ENCODE results near the gene RAPGEF6.
"Not testable (repeated sequence)": the region's sequence is repeated elsewhere in the genome, so short reads cannot be mapped to it uniquely, and the experiment has no call there.

RAPGEF6 gene

DNA sequence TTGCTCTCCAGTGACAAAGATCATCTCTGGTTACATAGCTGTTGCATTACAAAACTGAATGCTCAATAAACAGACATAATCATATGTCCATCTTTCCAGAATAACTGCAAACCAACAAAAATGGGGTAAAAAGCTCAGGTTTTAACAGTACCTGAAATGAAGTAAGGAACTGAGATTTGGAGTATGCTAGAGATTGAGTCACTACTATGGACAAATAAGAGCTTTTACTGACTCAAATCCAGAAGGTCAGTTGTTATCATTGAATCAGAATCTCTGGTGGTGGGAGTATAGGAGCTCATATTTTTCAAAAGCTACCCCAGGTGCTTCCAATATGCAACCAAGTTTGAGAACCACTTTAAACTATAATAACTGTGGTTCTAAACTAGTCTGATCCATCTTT lies 4.1 kb upstream of the RAPGEF6 start:
- no peak for DNase-seq

DNA sequence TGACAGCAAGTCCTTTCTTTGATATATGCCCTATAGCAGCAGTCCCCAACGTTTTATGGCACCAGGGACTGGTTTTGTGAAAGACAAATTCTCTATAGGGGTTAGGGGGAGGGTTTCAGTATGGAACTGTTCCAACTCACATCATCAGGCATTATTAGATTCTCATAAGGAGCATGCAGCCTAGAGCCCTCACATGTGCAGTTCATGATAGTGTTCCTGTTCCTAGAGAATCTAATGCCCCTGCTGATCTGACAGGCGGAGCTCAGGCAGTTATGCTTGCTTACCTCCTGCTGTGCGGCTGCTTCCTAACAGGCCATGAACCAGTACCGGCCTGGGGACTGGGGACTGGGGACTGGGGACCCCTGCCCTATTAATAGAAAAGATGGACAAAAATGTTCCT lies 2.7 kb upstream of the RAPGEF6 start:
- DNase-seq: no peak

DNA sequence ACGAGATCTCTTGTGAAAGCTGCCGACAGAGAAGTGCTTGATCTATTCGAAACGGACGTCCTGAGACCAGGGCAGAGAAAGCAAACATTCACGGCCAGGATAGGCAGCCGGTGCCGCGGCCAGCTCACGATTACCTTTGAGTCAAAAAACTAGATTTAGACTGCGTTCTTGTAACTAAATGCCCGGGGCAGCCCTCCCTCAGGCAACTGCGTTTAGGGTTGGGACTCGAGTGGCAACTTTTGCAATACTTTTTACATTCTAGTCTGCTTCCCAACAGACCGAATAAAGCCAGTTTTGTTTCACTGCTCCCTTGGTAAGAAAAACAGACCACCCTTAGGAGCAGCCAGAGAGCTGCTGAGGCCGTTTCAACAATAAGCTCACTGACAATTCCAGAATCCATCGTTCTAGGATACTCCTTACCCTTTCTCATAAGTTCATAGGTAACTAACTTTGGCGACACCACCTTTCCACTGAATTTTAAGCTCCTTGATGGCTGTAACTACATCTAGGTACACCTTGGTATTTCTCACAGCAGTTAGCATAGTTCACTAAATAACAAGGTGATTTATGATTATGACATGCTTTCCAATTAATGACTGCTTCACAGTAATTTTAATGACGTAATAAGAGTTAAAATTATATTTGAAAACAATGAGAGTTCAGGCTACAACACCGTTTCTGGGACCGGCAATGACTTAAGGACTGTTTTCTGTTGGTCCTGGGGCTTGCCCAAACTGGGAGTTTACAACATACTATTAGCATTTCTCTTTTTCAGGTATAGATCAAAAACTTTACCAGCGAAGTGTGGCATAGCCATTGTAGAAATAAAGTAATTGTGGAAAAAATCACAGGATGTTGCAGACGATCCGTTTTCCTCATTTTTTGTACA lies 899 bp upstream of the RAPGEF6 start:
- no peak for DNase-seq

DNA sequence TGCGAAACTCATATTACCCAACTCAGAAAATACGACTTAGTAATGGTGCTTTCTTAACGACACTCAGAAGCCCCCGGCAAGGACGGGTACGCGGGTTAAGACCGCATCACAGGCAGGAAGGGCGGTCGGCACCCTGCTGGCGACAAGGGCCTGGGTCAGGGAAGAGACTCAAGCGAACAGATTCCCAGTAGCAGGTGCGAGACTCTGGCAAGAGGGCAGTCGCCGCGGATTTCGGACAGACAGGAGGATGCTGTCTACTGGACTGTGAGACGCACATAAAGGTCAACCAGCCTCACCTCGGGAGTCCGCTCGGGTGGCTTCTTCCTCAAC lies 398 bp downstream of the RAPGEF6 start:
- peak; percentile 61 for DNase-seq

DNA sequence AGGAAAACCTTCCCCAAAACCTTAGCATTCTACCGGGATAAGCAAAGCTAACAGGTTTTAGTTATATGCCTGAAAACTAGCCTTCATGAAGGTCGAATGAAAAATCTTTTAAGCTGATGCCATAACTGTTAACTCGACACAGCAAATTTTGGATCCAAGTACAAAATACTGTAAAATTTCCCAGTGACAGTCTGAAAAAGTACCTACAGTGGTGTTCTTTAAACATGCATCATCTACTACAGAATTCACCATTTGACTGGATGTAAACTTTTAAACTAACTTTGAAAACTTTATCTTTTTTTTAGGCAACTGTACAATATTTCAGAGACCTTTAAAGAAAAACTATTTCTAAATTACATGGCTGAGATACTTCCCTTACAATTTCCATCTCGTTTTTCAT lies 791 bp downstream of the RAPGEF6 start:
- no peak for DNase-seq

DNA sequence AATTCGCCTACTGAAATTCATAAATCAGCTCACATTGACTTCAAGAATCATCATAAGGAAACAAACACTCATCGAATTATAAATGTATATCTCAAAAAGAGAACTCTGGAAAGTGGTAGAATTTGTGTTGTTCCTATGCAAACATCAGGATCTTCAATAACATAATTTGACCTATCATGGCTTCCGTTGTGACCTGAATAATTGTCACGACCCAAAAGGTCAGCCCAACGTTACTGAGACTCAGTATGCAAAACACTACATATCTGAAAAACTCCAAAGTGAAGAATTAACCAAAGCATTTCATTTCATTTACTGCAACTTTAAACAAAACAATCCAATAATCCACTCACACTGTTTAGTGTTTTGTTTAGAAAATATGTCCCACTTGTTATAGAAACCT lies 1.2 kb downstream of the RAPGEF6 start:
- no peak for DNase-seq

DNA sequence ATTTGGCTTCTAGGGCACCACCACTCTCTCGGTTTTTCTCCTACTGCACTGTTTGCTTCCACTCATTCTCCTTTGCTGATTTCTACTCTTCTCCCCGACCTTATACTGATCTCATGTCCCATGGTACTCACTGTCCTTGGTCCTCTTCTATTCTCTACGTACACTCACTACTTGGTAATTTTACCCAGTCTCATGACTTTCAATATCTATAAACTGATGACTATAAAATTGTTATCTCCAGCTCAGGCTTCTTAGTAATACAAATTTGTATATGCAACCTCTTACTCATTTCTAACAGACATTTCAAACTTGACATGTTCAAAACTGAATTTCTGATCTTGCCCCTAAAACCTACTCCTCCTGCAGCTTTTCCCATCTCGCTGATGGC lies 4.1 kb downstream of the RAPGEF6 start:
- DNase-seq: no peak

DNA sequence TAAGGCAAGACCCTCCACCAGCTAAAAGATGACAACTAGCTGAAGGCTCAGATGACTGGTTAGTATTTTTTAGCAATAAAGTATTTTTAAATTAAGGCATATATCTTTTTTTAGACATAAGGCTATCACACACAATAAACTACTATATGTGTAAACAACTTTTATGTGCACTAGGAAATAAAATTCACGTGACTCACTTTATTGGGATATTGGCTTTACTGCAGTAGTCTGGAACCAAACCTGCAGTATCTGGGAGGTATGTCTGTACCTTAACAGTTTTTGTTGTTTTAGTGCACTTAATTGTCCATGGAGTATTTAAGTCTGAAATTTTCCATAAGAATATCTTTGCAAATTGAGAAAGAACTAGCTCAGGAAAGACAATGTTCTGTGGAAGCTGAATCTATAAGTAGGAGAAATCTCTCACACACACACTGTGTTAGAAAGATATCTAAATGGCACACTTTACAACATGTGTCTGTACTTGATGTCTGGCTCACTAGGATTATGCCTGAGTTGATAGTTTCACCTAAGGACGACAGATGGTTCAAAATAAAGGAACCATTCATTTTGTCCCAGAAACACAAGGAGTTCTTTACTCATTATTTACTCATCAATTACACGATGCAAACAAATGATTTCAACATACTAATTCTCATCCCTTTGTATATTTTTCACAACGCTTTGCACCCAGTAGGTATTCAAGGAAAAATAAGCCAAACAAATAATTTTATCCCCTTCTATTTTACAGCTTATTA lies 4.6 kb downstream of the RAPGEF6 start:
- DNase-seq: no peak

DNA sequence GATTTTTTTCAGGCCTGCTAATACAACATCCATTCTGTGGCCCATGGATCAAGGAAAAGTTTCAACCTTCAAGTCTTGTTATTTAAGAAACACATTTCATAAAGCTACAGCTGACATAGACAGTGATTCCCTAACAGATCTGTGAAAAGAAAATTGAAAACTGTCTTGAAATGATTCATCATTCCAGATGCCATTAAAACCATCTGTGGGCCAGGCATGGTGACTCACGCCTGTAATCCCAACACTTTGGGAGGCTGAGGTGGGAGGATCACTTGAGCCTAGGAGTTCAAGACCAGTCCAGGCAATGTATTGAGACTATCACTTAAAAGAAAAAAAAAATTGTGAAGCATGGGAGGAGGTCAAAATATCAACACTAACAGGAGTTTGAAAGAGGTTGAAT lies 6.0 kb downstream of the RAPGEF6 start:
- DNase-seq: no peak

DNA sequence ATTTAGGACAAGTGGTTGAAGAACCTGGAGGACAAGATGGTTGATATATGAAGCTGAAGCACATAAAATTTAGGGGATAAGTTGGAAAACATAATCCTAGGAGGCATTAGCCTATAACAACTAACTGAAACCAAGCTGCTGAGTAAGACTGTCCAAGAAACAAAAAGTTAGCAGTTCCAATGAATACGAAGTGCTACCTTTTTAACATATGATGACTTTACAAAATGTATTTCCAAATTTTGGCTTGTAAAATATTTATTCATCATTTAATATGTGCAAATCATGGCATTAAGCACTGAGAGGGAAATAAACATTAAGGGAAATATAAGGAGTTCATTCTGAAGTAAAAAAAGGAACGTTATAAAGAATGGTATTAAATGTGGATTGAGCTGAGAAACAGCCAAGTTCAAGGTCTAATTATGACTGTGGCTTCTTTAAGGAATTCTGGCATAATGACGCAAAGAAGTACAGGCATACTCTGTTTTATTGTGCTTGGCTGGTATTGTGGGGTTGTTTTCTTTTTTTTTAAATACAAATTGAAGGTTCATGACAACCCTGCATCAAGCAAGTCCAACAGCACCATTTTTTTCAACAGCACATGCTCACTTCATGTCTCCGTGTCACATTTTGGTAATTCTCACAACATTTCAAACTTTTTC lies 7.7 kb downstream of the RAPGEF6 start:
- no peak for DNase-seq

DNA sequence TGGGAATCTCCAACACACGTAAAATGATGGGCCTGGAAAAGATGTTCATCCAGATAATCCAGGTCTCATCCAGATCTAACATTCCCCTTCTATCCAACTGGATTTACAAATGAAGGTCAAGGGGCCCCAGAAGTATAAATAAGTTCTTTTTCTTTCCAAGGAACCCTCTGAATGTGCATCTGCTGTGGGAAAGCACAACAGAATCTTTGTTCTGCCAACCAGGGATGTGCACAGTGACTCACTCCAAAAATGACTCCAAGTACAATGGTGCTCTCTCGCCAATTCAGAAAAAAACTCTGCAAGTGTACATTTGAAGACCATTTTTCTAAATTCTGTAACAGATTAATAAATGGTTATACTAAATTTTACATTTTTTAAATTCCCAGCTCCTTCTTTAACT lies 12.4 kb downstream of the RAPGEF6 start:
- no peak for DNase-seq

DNA sequence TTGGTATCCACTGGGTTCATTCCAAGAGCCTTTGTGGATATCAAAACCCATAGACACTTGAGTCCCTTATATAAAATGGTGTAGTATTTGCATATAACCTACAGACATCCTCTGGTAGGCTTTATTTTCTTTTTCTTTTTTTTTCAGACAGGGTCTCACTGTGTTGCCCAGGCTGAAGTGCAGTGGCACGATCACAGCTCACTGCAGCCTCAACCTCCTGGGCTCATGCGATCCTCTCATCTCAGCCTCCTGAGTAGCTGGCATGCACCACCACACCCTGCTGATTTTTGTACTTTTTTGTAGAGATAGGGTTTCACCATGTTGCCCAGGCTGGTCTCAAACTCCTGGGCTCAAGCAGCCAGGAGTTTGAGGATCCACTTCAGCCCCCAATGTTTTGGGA lies 13.9 kb downstream of the RAPGEF6 start:
- not testable (repeated sequence) for DNase-seq

DNA sequence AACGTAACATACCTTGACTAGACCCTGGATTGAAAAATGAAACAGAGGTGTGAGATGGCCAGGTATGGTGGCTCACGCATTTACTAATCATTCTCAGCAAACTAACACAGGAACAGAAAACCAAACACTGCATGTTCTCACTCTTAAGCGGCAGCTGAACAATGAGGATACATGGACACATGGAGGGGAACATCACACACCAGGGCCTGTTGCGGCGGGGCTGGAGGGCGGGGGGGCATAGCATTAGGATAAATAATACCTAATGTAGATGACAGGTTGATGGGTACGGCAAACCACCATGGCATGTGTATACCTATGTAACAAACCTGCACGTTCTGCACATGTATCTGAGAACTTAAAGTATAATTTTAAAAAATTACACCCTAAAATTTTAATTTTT lies 15.9 kb downstream of the RAPGEF6 start:
- no peak for DNase-seq

DNA sequence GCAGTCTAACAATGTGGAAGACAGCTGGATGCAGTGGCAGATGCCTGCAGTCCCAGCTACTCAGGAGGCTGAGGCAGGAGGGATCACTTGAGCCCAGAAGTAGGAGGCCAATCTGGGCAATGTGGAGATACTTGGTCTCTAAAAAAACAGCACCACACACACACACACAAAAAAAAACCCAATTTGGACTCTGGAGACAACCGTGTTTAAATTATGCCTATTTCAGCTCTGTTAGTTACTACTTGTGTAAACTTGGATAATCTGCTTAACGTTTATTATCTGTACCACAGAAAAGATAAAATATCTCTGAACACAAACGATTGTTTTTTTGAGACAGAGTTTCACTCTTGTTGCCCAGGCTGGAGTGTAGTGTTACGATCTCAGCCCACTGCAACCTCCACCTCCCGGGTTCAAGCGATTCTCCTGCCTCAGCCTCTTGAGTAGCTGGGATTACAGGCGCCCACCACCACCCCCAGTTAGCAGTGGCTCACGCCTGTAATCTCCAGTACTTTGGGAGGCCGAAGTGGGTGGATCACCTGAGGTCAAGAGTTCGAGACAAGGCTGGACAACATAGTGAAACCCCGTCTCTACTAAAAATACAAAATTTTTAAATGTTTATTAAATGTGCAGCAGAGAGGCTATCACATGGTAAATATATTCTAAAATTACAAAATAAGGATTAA lies 17.7 kb downstream of the RAPGEF6 start:
- no peak for DNase-seq

DNA sequence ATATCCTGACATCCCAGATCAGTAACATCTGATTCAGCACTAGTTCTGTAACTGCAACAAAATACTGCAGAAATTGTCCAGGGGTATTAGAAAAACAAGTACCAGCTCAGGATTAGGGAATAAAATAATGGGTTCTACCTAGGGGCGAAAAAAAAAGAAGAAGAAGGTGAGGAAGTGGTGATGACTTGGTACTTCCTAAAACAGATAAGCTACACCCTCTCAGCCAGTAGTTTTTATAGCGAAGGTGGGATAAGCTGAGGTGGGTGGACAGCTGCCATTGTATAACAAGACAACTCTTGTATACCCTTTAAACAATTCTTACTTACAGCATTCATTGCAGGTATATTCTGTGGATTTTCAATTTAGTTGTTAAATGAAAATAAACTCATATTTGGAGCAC lies 19.1 kb downstream of the RAPGEF6 start:
- no peak for DNase-seq

DNA sequence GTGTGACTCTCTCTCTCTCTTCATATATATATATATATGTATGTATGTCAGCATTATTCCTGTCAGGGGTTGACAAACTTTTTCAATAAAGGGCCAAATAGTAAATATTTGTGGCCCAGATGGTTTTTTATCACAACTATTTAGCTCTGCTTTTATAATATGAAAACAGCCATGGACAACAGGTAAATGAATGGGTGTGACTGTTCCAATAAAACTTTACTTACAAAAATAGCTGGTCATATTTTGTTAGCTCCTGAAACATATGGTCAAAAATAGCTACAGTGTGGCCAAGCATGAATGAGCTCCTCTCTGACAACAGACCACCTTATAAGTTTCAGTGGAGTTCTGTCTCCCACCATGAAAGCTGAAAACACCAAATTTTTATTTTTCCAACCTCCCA lies 21.6 kb downstream of the RAPGEF6 start:
- DNase-seq: no peak

DNA sequence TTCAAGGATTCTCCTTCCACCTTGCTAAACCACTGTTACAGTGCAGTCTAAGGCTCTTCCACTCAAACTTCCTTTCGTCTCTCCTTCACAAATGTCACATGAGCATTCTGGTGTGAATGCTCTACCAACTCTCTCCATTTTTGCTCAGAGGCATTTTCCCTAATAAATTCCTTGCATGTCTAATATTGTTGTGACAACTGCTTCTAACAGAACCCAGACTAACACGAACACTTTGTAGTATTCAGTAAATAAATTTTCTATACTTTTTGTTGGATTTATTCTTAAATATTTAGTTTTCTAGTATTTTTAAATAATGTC lies 24.0 kb downstream of the RAPGEF6 start:
- DNase-seq: no peak

DNA sequence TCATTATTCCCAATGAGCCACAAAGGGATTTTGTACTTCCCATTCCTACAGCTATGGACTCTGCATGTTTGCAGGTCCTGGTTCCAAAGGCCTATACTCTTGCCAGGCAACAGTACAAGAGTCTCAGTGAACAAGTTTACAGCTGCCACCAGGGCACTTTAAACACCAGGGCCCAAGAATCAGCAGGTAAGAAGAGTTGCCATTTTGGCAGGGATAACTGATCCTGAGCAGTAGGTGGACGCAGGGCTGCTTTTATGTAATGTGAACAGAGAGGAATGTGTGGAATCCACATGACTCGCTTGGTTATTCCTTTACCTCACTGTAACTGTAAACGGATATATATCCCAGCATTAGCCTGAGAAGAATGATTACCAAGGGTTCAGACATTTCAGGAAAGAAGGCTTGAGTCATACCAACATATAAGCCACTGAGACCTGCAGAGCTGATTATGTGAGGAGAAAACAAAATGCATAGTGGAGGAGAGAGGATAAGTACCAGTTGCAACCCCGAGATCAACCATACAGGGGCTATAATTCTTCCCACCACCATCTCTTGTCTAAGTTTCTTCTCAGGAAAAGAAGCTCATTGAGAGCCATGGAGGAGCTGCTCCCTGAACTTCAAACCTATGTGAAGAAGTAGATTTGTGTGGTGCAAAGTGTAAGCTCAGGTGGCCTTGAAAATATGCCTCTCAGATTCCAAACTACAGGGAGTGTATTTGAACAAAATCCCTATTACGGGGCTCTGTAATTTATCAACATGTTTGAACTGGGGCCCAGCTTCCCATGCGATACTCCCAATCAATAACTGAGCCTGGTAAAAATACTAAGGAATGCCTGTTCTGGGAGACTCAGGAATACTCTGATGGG lies 24.6 kb downstream of the RAPGEF6 start:
- DNase-seq: no peak

DNA sequence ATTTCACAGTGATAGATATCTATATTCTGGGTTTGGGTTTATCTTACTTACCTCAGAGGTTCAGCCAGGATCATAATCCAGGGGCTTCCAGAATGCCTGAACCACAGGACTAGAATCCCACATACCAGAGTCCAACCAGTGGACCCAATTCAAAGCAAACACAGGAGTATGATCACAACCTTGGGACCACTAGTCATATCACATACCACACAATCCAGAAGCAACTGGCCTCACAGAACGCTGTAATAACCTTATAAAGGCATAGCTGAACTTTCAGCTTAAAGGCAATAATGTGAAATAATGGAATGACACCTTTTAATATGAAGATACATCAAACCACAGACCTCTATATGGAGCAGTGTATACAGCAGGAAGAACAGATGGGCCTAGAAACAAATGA lies 25.3 kb downstream of the RAPGEF6 start:
- DNase-seq: no peak

DNA sequence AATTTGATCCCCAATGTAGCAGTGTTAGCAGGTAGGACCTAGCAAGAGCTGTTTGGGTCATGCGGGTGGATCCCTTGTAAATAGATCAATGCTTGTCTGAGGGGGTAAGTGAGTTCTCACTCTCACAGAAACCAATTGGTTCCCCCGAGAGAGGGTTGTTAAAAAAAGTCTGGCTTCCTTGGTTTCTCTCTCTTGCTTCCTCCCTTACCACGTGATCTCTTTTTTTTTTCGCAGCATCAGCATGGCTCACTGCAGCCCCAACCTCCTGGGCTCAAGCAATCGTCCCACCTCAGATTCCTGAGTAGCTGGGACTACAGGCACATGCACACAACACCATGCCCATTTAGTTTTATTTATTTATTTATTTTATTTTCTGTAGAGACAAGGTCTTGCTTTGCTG lies 26.4 kb downstream of the RAPGEF6 start:
- DNase-seq: no peak

DNA sequence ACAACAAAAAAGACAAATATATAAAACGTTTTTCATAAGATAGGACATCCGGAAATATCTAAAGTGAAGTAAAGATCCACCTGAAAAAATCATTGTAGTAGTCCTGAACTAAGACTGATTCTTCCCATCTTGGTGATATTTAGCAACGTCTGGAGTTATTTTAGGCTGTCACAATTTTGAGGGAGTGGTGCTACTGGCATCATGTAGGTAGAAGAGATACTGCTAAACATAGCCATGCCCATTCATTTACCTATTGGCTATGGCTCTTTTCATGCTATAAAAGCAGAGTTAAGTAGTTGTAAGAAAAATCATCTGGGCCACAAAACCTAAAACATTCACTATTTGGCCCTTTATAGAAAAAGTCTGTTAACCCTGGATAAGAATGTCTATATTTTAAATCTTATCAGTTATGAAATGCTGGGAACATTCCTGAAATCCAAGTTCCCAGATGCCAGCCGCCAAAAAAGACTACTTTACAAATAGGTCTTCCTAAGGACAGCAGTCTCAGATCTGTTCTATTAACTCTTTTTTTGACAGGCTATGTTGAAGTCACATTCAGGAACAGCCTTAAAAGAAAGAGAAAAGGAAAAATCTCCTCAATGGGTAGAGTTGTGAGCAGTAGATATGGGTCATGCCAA lies 27.0 kb downstream of the RAPGEF6 start:
- DNase-seq: no peak

DNA sequence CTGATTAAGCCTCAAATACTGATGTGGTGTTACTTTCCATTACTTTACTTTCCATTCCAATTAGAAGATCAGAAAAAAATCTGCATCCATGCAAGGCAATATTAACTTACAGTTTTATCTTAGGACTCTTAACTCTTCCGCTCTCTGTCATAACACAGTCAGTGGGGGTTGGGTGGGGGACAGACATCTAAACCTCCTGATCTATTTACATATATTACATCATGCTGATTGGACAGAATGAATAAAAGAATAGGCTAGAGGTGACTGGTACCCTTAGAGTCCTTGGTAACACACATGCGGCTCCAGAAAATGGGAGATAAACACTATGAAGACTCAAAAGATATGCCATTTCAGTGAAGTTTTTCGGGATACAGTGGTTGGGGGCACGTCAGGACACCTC lies 27.6 kb downstream of the RAPGEF6 start:
- no peak for DNase-seq

Data from activated naive CD4-positive, alpha-beta T cell treated with anti-CD3 and anti-CD28 coated beads, Interleukin-2, amount 50 U/mL, for 16 hours (primary cell).